Measurements from ENCODE around the gene PEPD. TPM values are rescaled to one million over a fixed set of nuclear protein-coding genes. Genes with fewer than 3 reads are reported as not detected.

Gene PEPD
- polyA plus RNA-seq, 4 donors: 159 to 1,330 (median 491) TPM

DNA sequence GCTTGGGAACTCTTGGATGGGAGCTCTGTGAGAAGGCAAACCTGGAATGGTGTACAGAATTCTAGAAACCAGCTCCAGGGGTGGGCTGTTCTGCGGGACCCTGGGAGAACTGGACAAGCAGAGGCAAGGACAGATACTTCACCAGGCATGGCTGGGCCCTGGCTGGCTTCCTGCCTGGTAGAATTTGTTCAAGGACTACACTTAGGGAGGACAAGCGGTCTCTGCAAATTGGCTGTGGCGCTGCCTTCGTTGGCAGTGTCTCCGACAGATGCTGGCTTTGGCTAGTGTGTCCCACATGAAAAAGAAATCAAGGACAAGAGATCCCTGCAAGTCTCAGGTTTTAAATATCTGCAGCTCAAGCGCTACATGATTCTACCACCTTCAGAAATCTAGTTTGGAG lies 135.6 kb downstream of the PEPD start:
- Histone ChIP-seq H3K27me3 (ENCODE audit: control insufficient read depth in 3 of 3, insufficient read depth in 3 of 3, low read length in 3 of 3) (no peaks in the 10 kb centered on the region), H3K4me3 (ENCODE audit: low read depth in 1 of 3, low read length in 3 of 3) (no peak overlapping the region), H3K9me3 (ENCODE audit: control insufficient read depth in 2 of 2, insufficient read depth in 1 of 2, low read depth in 1 of 2, low read length in 1 of 2) (no peaks in the 10 kb centered on the region), H3K36me3 (ENCODE audit: control insufficient read depth in 3 of 3, insufficient read depth in 2 of 3, low read depth in 1 of 3, low read length in 3 of 3) (peaks cover 7 to 59% (median 8%) of the 10 kb centered on the region in 3 donors), H3K27ac (ENCODE audit: low read depth in 1 of 3, low read length in 2 of 3) (no peak overlapping the region), H3K4me1 (ENCODE audit: control insufficient read depth in 3 of 3, insufficient read depth in 2 of 3, low read depth in 1 of 3, low read length in 2 of 3) (peaks cover 0 to 45% (median 10%) of the 10 kb centered on the region in 3 donors)
- WGBS, 3 donors: 77 to 83% (median 77%) methylated on average over 6 of the region's 6 CpGs
- no peak for DNase-seq
- no peak for FAIRE-seq

DNA sequence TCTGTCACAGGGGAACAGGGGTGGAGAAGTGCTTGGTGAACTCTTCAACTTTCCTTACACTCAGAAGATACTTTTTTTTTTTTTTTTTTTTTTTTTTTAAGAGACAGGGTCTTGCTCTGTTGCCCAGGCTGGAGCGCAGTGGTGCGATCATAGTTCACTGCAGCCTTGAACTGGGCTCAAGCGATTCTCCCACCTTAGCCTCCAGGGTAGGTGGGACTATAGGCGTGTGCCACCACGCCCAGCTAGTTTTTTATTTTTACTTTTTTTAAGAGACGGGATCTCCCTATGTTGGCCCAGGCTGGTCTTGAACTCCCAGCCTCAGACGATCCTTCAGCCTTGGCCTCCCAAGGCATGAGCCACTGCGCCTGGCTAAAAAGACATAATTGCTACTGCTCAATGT lies 136.6 kb downstream of the PEPD start:
- H3K4me3 ChIP-seq (ENCODE audit: low read depth in 1 of 3, low read length in 3 of 3): no peak overlapping the region
- DNase-seq: no peak
- no peaks in the 10 kb centered on the region for H3K9me3 ChIP-seq (ENCODE audit: control insufficient read depth in 2 of 2, insufficient read depth in 1 of 2, low read depth in 1 of 2, low read length in 1 of 2)
- H3K36me3 ChIP-seq (ENCODE audit: control insufficient read depth in 3 of 3, insufficient read depth in 2 of 3, low read depth in 1 of 3, low read length in 3 of 3): peaks cover 7 to 54% (median 8%) of the 10 kb centered on the region in 3 donors
- 93 to 94% (median 93%) methylated on average over 8 of the region's 8 CpGs for WGBS, 3 donors
- no peak for FAIRE-seq
- H3K27me3 ChIP-seq (ENCODE audit: control insufficient read depth in 3 of 3, insufficient read depth in 3 of 3, low read length in 3 of 3): no peaks in the 10 kb centered on the region
- no peak overlapping the region for H3K27ac ChIP-seq (ENCODE audit: low read depth in 1 of 3, low read length in 2 of 3)
- peaks cover 0 to 36% (median 3%) of the 10 kb centered on the region in 3 donors for H3K4me1 ChIP-seq (ENCODE audit: control insufficient read depth in 3 of 3, insufficient read depth in 2 of 3, low read depth in 1 of 3, low read length in 2 of 3)

DNA sequence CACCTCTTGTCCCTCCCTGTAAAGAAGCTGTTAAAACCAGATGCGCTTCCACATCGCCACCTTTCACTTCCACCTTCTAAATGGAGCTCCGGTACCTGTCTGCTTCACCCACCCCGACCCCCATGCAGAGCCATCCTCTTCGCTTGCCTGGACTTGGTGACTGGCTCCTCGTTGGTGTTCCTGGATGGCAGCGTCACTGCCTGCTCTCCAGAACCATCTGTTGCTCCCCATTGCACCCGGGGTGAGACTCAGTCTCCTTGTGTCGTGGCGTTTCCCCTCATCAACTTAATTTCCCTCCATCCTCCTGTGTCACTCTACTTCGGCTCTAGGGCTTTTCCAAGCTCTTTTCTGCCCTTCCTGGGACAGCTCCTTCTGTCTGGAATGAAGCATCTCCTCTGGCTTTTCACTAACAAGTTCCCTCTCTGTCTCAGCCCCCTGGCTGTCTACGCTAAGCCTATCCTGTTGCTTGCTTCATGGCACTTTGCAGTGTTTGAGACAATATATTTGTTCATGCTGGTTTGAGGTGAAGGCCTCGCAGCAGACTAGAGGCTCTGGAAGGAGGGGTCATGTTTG lies 137.8 kb downstream of the PEPD start:
- H3K27me3 ChIP-seq (ENCODE audit: control insufficient read depth in 3 of 3, insufficient read depth in 3 of 3, low read length in 3 of 3): no peaks in the 10 kb centered on the region
- WGBS, 3 donors: 91 to 94% (median 91%) methylated on average over 13 of the region's 13 CpGs
- H3K9me3 ChIP-seq (ENCODE audit: control insufficient read depth in 2 of 2, insufficient read depth in 1 of 2, low read depth in 1 of 2, low read length in 1 of 2): no peaks in the 10 kb centered on the region
- H3K27ac ChIP-seq (ENCODE audit: low read depth in 1 of 3, low read length in 2 of 3): no peak overlapping the region
- DNase-seq: no peak
- H3K36me3 ChIP-seq (ENCODE audit: control insufficient read depth in 3 of 3, insufficient read depth in 2 of 3, low read depth in 1 of 3, low read length in 3 of 3): peaks cover 7 to 51% (median 10%) of the 10 kb centered on the region in 3 donors
- H3K4me3 ChIP-seq (ENCODE audit: low read depth in 1 of 3, low read length in 3 of 3): no peak overlapping the region
- no peak for FAIRE-seq
- H3K4me1 ChIP-seq (ENCODE audit: control insufficient read depth in 3 of 3, insufficient read depth in 2 of 3, low read depth in 1 of 3, low read length in 2 of 3): peaks cover 0 to 24% (median under 1%) of the 10 kb centered on the region in 3 donors

DNA sequence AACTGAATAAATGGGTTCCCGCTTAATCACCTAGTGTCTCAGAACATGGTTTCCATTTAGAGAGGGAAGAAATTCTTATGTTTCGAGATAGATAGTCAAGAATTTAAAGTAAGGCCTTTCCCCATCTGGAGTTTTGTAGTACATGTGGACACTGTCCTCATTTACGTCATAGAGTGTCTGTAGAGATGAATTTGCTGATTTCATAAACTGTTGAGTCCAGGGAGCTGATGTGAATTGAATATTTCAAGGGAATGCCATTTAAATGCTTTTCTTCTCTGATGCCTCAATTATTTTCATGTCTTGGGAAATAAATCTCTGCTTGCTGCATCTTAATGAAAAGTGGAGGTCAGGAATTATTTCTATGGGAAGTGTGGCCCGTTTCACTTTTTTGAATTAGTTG lies 138.6 kb downstream of the PEPD start:
- 88 to 95% (median 92%) methylated on average over 4 of the region's 4 CpGs for WGBS, 3 donors
- peaks cover 0 to 24% (median 4%) of the 10 kb centered on the region in 3 donors for H3K4me1 ChIP-seq (ENCODE audit: control insufficient read depth in 3 of 3, insufficient read depth in 2 of 3, low read depth in 1 of 3, low read length in 2 of 3)
- H3K36me3 ChIP-seq (ENCODE audit: control insufficient read depth in 3 of 3, insufficient read depth in 2 of 3, low read depth in 1 of 3, low read length in 3 of 3): peaks cover 7 to 46% (median 10%) of the 10 kb centered on the region in 3 donors
- H3K9me3 ChIP-seq (ENCODE audit: control insufficient read depth in 2 of 2, insufficient read depth in 1 of 2, low read depth in 1 of 2, low read length in 1 of 2): no peaks in the 10 kb centered on the region
- FAIRE-seq (no peak), DNase-seq (no peak)
- no peak overlapping the region for H3K4me3 ChIP-seq (ENCODE audit: low read depth in 1 of 3, low read length in 3 of 3)
- no peaks in the 10 kb centered on the region for H3K27me3 ChIP-seq (ENCODE audit: control insufficient read depth in 3 of 3, insufficient read depth in 3 of 3, low read length in 3 of 3)
- H3K27ac ChIP-seq (ENCODE audit: low read depth in 1 of 3, low read length in 2 of 3): no peak overlapping the region

DNA sequence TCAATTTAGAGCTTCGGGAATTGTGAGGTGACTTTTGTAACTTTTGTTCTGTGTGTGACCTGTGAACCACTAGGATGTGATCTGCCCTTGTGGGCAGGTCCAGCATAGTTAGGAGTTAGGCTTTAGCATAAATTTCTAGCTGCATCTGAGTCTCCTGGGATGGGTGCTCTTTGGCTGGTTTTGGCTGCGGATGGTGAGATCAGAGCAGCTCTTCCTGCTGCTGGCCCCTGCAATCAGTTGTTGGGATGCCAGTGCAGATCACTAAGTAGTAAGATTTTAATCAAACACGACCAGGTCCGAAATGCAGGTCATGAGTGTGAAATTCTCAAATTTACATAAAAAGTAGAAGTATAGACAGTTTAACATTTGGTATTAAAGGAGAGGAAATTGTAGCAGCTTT lies 139.6 kb downstream of the PEPD start:
- no peak for FAIRE-seq
- no peak for DNase-seq
- H3K27ac ChIP-seq (ENCODE audit: low read depth in 1 of 3, low read length in 2 of 3): no peak overlapping the region
- no peak overlapping the region for H3K4me3 ChIP-seq (ENCODE audit: low read depth in 1 of 3, low read length in 3 of 3)
- H3K27me3 ChIP-seq (ENCODE audit: control insufficient read depth in 3 of 3, insufficient read depth in 3 of 3, low read length in 3 of 3): no peaks in the 10 kb centered on the region
- H3K4me1 ChIP-seq (ENCODE audit: control insufficient read depth in 3 of 3, insufficient read depth in 2 of 3, low read depth in 1 of 3, low read length in 2 of 3): peaks cover 6 to 31% (median 9%) of the 10 kb centered on the region in 3 donors
- no peaks in the 10 kb centered on the region for H3K9me3 ChIP-seq (ENCODE audit: control insufficient read depth in 2 of 2, insufficient read depth in 1 of 2, low read depth in 1 of 2, low read length in 1 of 2)
- H3K36me3 ChIP-seq (ENCODE audit: control insufficient read depth in 3 of 3, insufficient read depth in 2 of 3, low read depth in 1 of 3, low read length in 3 of 3): peaks cover 4 to 37% (median 10%) of the 10 kb centered on the region in 3 donors
- WGBS, 3 donors: 76 to 90% (median 87%) methylated on average over 4 of the region's 4 CpGs

DNA sequence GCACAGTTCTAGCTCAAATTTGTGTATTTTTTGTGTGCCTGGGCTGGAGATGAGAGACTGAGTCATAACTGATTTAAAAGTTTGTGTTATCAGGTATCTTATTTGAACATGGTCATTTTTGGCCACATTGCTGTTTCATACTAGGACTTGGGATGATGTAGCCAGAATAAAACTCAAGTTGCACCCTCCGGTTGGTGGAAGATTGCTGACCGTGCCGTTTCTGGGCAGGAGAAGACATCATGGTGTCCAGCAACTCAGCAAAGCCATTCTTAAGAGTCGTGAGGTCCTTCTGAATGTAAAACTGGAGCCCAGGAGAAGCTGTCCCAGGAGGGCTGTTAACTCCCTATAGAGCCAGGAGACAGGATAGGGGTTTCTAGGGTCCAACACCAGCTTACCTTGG lies 140.5 kb downstream of the PEPD start:
- DNase-seq (no peak), FAIRE-seq (no peak)
- Histone ChIP-seq H3K27ac (ENCODE audit: low read depth in 1 of 3, low read length in 2 of 3) (no peak overlapping the region), H3K4me1 (ENCODE audit: control insufficient read depth in 3 of 3, insufficient read depth in 2 of 3, low read depth in 1 of 3, low read length in 2 of 3) (peaks cover 7 to 36% (median 9%) of the 10 kb centered on the region in 3 donors), H3K4me3 (ENCODE audit: low read depth in 1 of 3, low read length in 3 of 3) (no peak overlapping the region), H3K27me3 (ENCODE audit: control insufficient read depth in 3 of 3, insufficient read depth in 3 of 3, low read length in 3 of 3) (no peaks in the 10 kb centered on the region), H3K36me3 (ENCODE audit: control insufficient read depth in 3 of 3, insufficient read depth in 2 of 3, low read depth in 1 of 3, low read length in 3 of 3) (peaks cover 4 to 29% (median 10%) of the 10 kb centered on the region in 3 donors), H3K9me3 (ENCODE audit: control insufficient read depth in 2 of 2, insufficient read depth in 1 of 2, low read depth in 1 of 2, low read length in 1 of 2) (no peaks in the 10 kb centered on the region)
- 81 to 95% (median 87%) methylated on average over 4 of the region's 4 CpGs for WGBS, 3 donors

DNA sequence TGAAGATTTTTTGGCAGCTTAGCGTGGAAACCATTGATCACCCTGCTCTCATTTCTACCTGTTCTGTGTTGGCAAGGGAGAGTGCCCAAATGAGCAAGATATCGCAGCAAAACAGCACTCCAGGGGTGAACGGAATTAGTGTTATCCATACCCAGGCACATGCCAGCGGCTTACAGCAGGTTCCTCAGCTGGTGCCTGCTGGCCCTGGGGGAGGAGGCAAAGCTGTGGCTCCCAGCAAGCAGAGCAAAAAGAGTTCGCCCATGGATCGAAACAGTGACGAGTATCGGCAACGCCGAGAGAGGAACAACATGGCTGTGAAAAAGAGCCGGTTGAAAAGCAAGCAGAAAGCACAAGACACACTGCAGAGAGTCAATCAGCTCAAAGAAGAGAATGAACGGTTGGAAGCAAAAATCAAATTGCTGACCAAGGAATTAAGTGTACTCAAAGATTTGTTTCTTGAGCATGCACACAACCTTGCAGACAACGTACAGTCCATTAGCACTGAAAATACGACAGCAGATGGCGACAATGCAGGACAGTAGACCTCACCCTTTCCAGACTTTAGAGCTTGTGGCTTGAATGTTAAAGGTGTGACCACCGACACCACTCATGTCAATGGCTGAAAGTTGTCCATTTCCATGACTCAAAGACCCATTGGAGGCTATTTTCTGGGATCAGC lies 142.3 kb downstream of the PEPD start:
- H3K27ac ChIP-seq (ENCODE audit: low read depth in 1 of 3, low read length in 2 of 3): peak overlapping the region in 1 of 3 donors; percentile 87
- no peak for FAIRE-seq
- 93 to 94% (median 93%) methylated on average over 16 of the region's 16 CpGs for WGBS, 3 donors
- no peaks in the 10 kb centered on the region for H3K9me3 ChIP-seq (ENCODE audit: control insufficient read depth in 2 of 2, insufficient read depth in 1 of 2, low read depth in 1 of 2, low read length in 1 of 2)
- peaks cover 11 to 40% (median 15%) of the 10 kb centered on the region in 3 donors for H3K4me1 ChIP-seq (ENCODE audit: control insufficient read depth in 3 of 3, insufficient read depth in 2 of 3, low read depth in 1 of 3, low read length in 2 of 3)
- DNase-seq: no peak
- no peaks in the 10 kb centered on the region for H3K27me3 ChIP-seq (ENCODE audit: control insufficient read depth in 3 of 3, insufficient read depth in 3 of 3, low read length in 3 of 3)
- no peak overlapping the region for H3K4me3 ChIP-seq (ENCODE audit: low read depth in 1 of 3, low read length in 3 of 3)
- peaks cover 4 to 25% (median 8%) of the 10 kb centered on the region in 3 donors for H3K36me3 ChIP-seq (ENCODE audit: control insufficient read depth in 3 of 3, insufficient read depth in 2 of 3, low read depth in 1 of 3, low read length in 3 of 3)

DNA sequence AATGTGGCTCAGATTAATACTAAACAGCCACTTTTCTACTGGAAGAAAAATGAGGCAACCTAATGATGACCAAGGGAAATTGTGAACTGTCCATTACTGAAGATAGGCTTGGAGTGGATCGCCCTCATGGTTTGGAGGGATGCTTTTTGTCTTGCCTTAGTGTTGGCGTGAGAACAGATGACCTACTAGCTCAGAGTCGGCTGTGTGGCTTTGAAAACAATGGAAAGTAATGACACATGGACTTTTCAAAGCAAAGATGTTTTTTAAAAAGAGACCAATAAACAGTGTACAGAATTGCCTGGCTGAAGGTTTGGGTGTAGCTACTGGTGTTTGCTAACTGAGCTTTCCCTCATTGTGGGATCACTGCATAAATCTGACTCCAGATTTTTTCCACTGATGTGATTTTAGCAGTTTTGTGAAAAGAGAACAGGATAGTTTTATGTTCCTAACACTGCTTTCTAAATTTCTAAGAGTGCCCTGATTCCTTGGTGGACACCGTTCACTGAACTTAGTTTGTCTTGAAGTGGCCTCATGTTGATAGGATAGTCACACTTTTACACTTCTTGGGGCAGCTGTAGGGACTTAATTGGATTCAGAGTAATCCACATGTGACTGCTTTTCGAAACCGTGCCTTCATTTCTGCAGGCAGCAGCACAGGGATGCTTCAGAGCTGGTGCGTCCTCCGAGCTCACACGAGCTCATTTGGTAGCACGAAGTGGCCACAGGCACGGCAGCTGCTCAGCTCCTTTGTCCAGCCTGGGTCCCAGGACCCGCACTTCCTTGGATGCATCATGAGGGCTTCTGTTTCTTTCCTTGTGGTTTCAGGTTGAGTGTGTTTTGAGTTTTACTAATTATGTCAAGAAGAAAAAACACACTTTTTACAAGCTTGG lies 143.8 kb downstream of the PEPD start:
- H3K27me3 ChIP-seq (ENCODE audit: control insufficient read depth in 3 of 3, insufficient read depth in 3 of 3, low read length in 3 of 3): no peaks in the 10 kb centered on the region
- H3K4me1 ChIP-seq (ENCODE audit: control insufficient read depth in 3 of 3, insufficient read depth in 2 of 3, low read depth in 1 of 3, low read length in 2 of 3): peaks cover 11 to 37% (median 15%) of the 10 kb centered on the region in 3 donors
- no peaks in the 10 kb centered on the region for H3K9me3 ChIP-seq (ENCODE audit: control insufficient read depth in 2 of 2, insufficient read depth in 1 of 2, low read depth in 1 of 2, low read length in 1 of 2)
- DNase-seq (no peak), FAIRE-seq (no peak)
- H3K36me3 ChIP-seq (ENCODE audit: control insufficient read depth in 3 of 3, insufficient read depth in 2 of 3, low read depth in 1 of 3, low read length in 3 of 3): peaks cover 4 to 18% (median 4%) of the 10 kb centered on the region in 3 donors
- H3K4me3 ChIP-seq (ENCODE audit: low read depth in 1 of 3, low read length in 3 of 3): no peak overlapping the region
- WGBS, 3 donors: 77 to 79% (median 78%) methylated on average over 12 of the region's 12 CpGs
- peak overlapping the region; percentile 73 to 99 (median 87) for H3K27ac ChIP-seq (ENCODE audit: low read depth in 1 of 3, low read length in 2 of 3)
